ENCODE data around the gene MIS18BP1.

- TF ChIP-seq EZH2 (IDR thresholded peaks at IDR 0.05; ENCODE audit: insufficient read depth, poor library complexity, severe bottlenecking) = no peak
- TF ChIP-seq EZH2phosphoT487 (IDR thresholded peaks at IDR 0.05; ENCODE audit: insufficient read depth, low read depth) = no peak
These were observed 5.8 kb upstream of the MIS18BP1 start for GRCh38 chr14:45258805-45259204.
